ENCODE measurements around the gene CNTN2.

The CNTN2 gene

GRCh38 chr1:205053296-205053695 lies 10.3 kb downstream of the CNTN2 start:
- TF ChIP-seq ZFX (IDR thresholded peaks at IDR 0.05) (no peak), CTCF (conservative IDR thresholded peaks at IDR 0.05) (no peak)
- no peak overlapping the region for H3K27ac ChIP-seq

DNA sequence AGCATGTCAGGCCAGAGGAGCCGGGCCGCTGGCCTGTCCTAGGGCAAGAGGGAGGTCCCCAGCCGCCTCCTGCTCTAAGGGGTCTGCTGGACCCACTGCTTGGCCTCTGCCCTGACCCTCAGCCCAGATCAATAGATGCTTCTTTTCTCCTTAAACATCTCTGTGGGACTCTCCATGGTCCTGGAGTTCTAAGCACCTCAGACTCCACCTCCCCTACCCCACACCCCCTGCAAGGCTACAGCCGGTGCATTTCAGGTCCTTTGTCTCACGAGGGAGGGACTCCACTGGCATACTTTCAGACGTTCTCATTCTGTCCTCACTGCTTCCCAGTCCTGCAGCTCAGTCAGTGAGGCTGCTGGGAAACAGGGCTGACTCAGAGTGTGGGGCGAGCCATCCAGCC lies 11.0 kb downstream of the CNTN2 start:
- no peak overlapping the region for H3K27ac ChIP-seq
- TF ChIP-seq ZFX (IDR thresholded peaks at IDR 0.05): no peak
- TF ChIP-seq CTCF (conservative IDR thresholded peaks at IDR 0.05): no peak

DNA sequence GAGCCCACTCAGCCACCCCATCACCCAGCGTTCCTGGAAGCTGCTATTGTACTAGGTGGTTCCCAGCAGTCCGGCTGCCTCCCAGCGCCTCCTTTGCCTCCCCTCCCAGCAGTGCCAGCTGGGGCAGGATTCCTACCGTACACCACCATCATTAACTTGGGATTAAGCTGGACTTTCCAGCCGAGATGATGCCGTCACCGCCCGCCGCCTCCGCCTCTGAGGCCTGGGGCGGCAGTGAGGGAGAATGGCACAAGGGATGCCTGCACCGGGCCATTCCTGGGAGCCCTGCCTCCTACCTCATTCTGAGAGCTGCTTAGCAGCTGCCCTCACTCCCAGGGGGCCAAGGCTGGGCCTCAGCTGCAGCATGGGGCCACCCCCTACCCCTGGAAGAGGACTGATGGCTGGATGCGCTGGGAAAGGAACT lies 13.2 kb downstream of the CNTN2 start:
- H3K27ac ChIP-seq: no peak overlapping the region
- TF ChIP-seq CTCF (conservative IDR thresholded peaks at IDR 0.05) (no peak), ZFX (IDR thresholded peaks at IDR 0.05) (no peak)

- no peak overlapping the region for H3K27ac ChIP-seq
- TF ChIP-seq ZFX (IDR thresholded peaks at IDR 0.05) (no peak), CTCF (conservative IDR thresholded peaks at IDR 0.05) (no peak)
Observed at GRCh38 chr1:205056956-205057568, 14.1 kb downstream of the CNTN2 start.

GRCh38 chr1:205057808-205058575 lies 15.0 kb downstream of the CNTN2 start:
- no peak for TF ChIP-seq ZFX (IDR thresholded peaks at IDR 0.05)
- TF ChIP-seq CTCF (conservative IDR thresholded peaks at IDR 0.05): no peak
- no peak overlapping the region for H3K27ac ChIP-seq

DNA sequence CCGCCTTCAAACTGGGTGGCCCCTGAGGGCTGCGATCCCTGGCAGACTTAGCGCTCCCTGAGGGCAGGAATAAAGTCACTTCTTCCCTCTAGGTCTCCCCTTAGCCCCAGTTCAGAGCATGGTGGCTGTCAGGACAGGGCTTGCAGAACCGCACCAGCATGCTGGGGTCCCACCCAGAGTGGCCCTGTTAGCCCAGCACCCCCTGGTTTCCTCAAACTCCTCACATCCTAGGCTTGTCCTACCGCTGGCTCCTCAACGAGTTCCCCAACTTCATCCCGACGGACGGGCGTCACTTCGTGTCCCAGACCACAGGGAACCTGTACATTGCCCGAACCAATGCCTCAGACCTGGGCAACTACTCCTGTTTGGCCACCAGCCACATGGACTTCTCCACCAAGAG lies 15.8 kb downstream of the CNTN2 start:
- TF ChIP-seq ZFX (IDR thresholded peaks at IDR 0.05): no peak
- no peak for TF ChIP-seq CTCF (conservative IDR thresholded peaks at IDR 0.05)
- no peak overlapping the region for H3K27ac ChIP-seq

- no peak overlapping the region for H3K27ac ChIP-seq
- TF ChIP-seq CTCF (conservative IDR thresholded peaks at IDR 0.05) (no peak), ZFX (IDR thresholded peaks at IDR 0.05) (no peak)
Observed at GRCh38 chr1:205059660-205060059, 16.6 kb downstream of the CNTN2 start.
